ENCODE measurements around the gene LRRC25. TPM values are rescaled to one million over a fixed set of nuclear protein-coding genes. Genes with fewer than 3 reads are reported as not detected.

The LRRC25 gene
- total and polyA plus RNA-seq, 2 donors (not counting 3 experiments of a cell fraction or from before 2014, with no cell fraction given): not detected

- no TSS peak for BruUV-seq (replicated peaks)
- TF ChIP-seq FOS (IDR thresholded peaks at IDR 0.05; ENCODE audit: borderline replicate concordance, insufficient read depth, low read length): no peak
- TF ChIP-seq MAX (IDR thresholded peaks at IDR 0.05; ENCODE audit: insufficient read depth, insufficient read length): no peak
- no peak for TF ChIP-seq JUN (IDR thresholded peaks at IDR 0.05; ENCODE audit: borderline replicate concordance, insufficient read depth, insufficient read length, low read depth)
- no peak for TF ChIP-seq MYC (IDR thresholded peaks at IDR 0.05; ENCODE audit: low read depth, low read length)
- no peak for TF ChIP-seq GATA2 (IDR thresholded peaks at IDR 0.05; ENCODE audit: insufficient read depth, insufficient read length, low read depth, low read length)
- TF ChIP-seq POLR2A (IDR thresholded peaks at IDR 0.05; ENCODE audit: low read depth, low read length): no peak
- no peak for TF ChIP-seq POLR2AphosphoS5 (IDR thresholded peaks at IDR 0.05; ENCODE audit: insufficient read depth, low read depth, low read length)
- no peak for TF ChIP-seq EZH2 (IDR thresholded peaks at IDR 0.05; ENCODE audit: borderline replicate concordance, low read depth, low read length, severe bottlenecking)
- no peak for TF ChIP-seq CTCF (IDR thresholded peaks at IDR 0.05; ENCODE audit: extremely low read depth in 1 of 2, insufficient read depth in 1 of 2, low read depth in 1 of 2, low read length in 2 of 2)
- H3K4me2 ChIP-seq (ENCODE audit: insufficient read depth, low read length): no peak overlapping the region
- no peaks in the 10 kb centered on the region for H4K20me1 ChIP-seq (replicated peaks; ENCODE audit: control insufficient read depth, extremely low read depth, insufficient read depth, low read length)
- no peaks in the 10 kb centered on the region for H3K9me1 ChIP-seq (replicated peaks; ENCODE audit: control insufficient read depth, extremely low read depth, insufficient read depth, low read length)
- dilution Hi-C loops (cut with MboI; ENCODE audit: extremely low pct_ligation_motif_present, low sequenced_read_pairs): no loop called here
- no peak overlapping the region for H3K27ac ChIP-seq (ENCODE audit: insufficient read depth, low read depth, low read length)
- no peaks in the 10 kb centered on the region for H3K79me2 ChIP-seq (ENCODE audit: control insufficient read depth, insufficient read depth, low read length)
- POLR2A ChIA-PET: interaction anchor here (0.7 kb wide), 1 partner anchor 51 kb away, joined by 3 read pairs; no protein-coding TSS in a partner anchor
- no peak overlapping the region for H3K4me3 ChIP-seq (replicated peaks in 1 of 3; ENCODE audit: insufficient read depth in 1 of 3, low read depth in 1 of 3, low read length in 3 of 3)
- CTCF ChIA-PET: interaction anchor here (0.8 to 9.4 kb wide), 5 partner anchors 8 to 185 kb away, joined by 3 to 115 read pairs (median 4); partner anchors contain the start of gene GDF15
- peak overlapping the region; percentile 3 for H2AFZ ChIP-seq (ENCODE audit: low read depth, low read length)
- DNase-seq (ENCODE audit: low read depth, low spot score) (no peak), FAIRE-seq (no peak)
- H3K27me3 ChIP-seq (ENCODE audit: control insufficient read depth in 2 of 2, insufficient read depth in 2 of 2, low read length in 2 of 2): no peaks in the 10 kb centered on the region
- H3K9ac ChIP-seq (replicated peaks; ENCODE audit: extremely low read depth, insufficient read depth, low read length): no peak overlapping the region
- H3K9me3 ChIP-seq (replicated peaks; ENCODE audit: control insufficient read depth, insufficient read depth, low read length): no peaks in the 10 kb centered on the region
- intact Hi-C loops (cut with micrococcal nuclease): no loop called here
- H3K4me1 ChIP-seq (ENCODE audit: control insufficient read depth, extremely low read depth, insufficient read depth, low read length): peaks cover 6% of the 10 kb centered on the region
- H3K36me3 ChIP-seq (ENCODE audit: control insufficient read depth in 2 of 2, extremely low read depth in 1 of 2, insufficient read depth in 2 of 2, low read length in 2 of 2): peaks cover 0 to 7% of the 10 kb centered on the region in 2 experiments
Observed at GRCh38 chr19:18393836-18394235, 3.6 kb downstream of the LRRC25 start.

Measured in endothelial cell of umbilical vein (primary cell).